Ishikawa (cell line): ENCODE results near the gene AURKB.

Source experiments
- CEBPB ChIP-seq: IDR thresholded peaks from 2 replicates; pipeline ENCODE4 v1.6.1; 2012
- CREB1 ChIP-seq: IDR thresholded peaks from 2 replicates; pipeline ENCODE4 v1.6.1; 2012; ENCODE audit warnings: low read depth
- EGR1 ChIP-seq: IDR thresholded peaks from 2 replicates; pipeline ENCODE4 v1.6.1; 2012
- EP300 ChIP-seq: IDR thresholded peaks from 2 replicates; pipeline ENCODE4 v1.6.1; 2012; ENCODE audit warnings: borderline replicate concordance
- FOXM1 ChIP-seq: IDR thresholded peaks from 2 replicates; pipeline ENCODE4 v1.6.1; 2012; ENCODE audit warnings: low read depth, borderline replicate concordance
- MAX ChIP-seq: IDR thresholded peaks from 2 replicates; pipeline ENCODE4 v1.6.1; 2012
- NFIC ChIP-seq: IDR thresholded peaks from 2 replicates; pipeline ENCODE4 v1.6.1; 2012
- RAD21 ChIP-seq: IDR thresholded peaks from 2 replicates; pipeline ENCODE4 v1.6.1; 2012; ENCODE audit warnings: low read depth
- REST ChIP-seq: IDR thresholded peaks from 2 replicates; pipeline ENCODE4 v1.6.1; 2012; ENCODE audit warnings: low read depth, mild to moderate bottlenecking
- TAF1 ChIP-seq: IDR thresholded peaks from 2 replicates; pipeline ENCODE4 v1.6.1; 2012; ENCODE audit warnings: low read depth, mild to moderate bottlenecking
- TCF12 ChIP-seq: IDR thresholded peaks from 2 replicates; pipeline ENCODE4 v1.6.1; 2012; ENCODE audit warnings: low read depth
- TEAD4 ChIP-seq: IDR thresholded peaks from 2 replicates; pipeline ENCODE4 v1.6.1; 2012
- USF1 ChIP-seq: IDR thresholded peaks from 2 replicates; pipeline ENCODE4 v1.6.1; 2012
- YY1 ChIP-seq: IDR thresholded peaks from 2 replicates; pipeline ENCODE4 v1.6.1; 2012; ENCODE audit warnings: low read depth
- ZBTB7A ChIP-seq: IDR thresholded peaks from 2 replicates; pipeline ENCODE4 v1.6.1; 2012; ENCODE audit warnings: low read depth

AURKB gene

DNA sequence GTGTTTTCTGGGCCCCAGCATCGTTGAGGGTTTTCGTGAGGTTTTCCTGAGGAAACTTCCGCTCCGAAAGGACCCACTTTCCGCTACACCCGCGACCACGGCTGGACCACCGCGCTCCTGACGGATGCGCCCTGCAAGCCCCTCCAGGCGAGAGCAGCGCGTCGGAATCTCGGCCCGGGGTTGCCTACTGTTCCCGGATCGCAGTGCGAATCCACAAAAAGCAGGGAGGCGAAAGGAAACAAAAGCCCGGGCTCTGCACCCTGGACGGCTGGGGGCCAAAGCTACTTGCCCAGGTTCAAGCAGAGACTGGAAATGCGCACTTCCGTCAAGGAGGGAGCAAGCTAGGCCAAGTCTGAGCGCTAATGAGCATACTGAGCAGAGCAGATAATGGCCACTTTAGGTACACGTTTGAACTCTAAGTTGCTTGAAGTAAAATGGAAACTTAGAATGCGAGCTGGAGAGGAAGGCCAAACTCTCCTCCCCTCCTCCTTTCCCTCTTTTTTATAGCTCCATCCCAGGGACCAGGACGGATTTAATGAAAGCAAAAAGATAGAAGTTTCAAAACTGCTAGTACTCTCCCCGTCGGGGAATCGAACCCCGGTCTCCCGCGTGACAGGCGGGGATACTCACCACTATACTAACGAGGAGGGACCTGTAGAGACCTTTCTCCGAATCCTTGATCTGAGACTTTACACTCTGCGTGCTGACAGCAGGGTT is 11.4 kb upstream of the AURKB start:
- TF ChIP-seq TEAD4 (peak; percentile 91), CREB1 (no peak), EGR1 (no peak), FOXM1 (no peak), NFIC (peak; percentile 13; the same call in 1 of the 2 replicates)

DNA sequence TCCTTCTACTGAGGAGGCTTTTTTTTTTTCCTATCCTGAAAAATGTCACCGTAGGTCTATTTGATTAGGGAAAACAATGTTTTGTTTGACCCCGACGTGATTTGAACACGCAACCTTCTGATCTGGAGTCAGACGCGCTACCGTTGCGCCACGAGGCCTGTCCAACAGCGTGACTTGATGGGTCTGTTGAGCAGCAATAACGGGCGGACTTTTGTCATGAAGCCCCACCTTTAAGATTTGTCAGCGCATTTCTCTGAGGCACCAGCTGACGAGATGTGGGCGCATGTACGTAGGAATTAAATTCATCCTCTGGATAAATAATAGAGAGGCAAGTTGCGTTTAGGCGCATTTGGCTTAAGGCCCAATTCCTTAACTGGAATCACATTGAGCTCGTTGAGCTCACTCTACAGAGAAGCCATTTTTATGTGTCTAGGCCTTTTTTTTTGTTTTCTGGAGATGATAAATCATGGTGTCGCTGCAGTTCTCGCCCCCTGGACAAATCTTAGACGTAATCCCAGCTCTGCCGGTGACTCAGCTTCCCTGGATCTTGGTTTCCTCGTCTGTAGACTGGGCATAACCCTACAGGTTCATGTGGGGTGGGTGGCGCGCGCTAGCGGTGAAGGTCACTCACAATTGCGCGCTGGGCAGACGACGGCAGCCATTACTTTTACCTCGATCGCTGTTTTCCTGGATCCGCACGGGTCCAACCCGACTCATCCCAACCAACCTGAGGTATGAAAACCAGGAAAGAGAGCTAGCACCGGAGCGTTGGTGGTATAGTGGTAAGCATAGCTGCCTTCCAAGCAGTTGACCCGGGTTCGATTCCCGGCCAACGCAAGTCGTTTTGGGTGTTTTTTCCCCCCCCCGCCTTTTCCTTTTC is 10.6 kb upstream of the AURKB start:
- TF ChIP-seq YY1 (peak; percentile 89), CREB1 (no peak), TCF12 (no peak), FOXM1 (0 out of 2 replicates have a peak, but pooled peaks have one; percentile 11), USF1 (peak; percentile 51; the same call in 1 of the 2 replicates), TAF1 (peak; percentile 32), TEAD4 (peak; percentile 95), CEBPB (peak; percentile 41; the same call in 1 of the 2 replicates), RAD21 (no peak), MAX (peak; percentile 46; the same call in 1 of the 2 replicates), EGR1 (peak; percentile 45; the same call in 1 of the 2 replicates), ZBTB7A (no peak), REST (no peak), EP300 (peak; percentile 20; the same call in 1 of the 2 replicates), NFIC (no peak; the same call in 1 of the 2 replicates)

DNA sequence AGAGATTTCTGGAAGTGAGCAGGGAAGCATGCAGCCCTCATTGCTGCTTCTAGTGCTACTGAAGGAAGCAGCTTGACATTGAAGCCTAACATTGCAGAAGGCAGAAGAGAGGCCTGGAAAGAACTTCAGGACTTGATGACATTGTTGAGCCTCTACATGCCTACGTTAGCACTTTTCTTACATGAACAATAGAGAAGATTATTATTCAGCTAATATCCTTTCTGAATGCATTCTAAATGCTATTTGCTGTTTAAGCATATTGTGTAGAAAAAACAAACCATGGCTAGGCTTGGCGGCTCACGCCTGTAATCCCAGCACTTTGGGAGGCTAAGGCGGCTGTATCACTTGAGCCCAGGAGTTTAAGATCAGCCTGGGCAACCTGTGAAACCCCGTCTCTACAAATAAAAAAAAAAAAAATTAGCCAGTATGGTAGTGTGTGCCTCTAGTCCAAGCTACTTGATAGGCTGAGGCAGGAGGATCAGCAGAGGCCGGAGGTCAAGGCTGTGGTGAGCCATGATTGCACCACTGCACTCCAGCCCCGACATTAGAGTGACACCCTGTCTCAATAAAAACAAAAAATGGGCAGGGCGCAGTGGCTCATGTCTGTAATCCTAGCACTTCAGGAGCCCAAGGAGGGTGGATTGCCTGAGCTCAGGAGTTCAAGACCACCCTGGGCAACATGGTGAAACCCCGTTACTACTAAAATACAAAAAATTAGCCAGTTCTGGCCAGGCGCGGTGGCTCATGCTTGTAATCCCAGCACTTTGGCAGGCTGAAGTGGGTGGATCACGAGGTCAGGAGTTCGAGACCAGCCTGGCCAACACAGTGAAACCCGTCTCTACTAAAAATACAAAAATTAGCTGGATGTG is 2.2 kb upstream of the AURKB start:
- TF ChIP-seq MAX (no peak), TAF1 (no peak), EGR1 (no peak), TCF12 (no peak), USF1 (no peak), TEAD4 (no peak), ZBTB7A (no peak), CEBPB (no peak), EP300 (no peak)

DNA sequence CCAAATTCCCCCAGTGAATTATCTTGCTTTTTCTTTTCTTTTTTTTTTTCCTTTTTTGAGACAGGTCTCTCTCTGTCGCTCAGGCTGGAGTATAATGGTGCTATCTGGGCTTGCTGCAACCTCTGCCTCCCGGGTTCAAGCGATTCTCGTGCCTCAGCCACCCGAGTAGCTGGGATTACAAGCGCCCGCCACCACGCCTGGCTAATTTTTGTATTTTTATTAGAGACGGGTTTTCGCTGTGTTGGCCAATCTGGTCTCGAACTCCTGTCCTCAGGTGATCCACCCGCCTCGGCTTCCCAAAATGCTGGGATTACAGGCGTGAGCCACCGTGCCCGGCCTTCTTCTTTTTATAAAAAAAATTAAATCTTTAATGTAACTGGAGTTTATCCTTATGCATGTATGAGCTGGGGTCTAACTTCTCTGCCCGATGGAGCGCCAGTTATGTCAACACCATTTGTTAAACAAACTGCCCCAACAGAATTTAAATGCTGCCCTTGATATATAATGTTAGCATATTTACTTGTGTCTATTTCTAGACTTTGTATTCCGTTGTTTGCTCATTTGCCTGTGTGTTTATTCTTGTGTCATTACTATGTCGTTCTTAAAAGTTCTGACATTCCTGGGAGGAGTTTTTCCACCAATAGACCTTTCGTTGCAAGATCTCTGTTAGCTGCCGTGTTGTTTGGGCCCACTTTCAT is 535 bp upstream of the AURKB start:
- no peak for TF ChIP-seq EP300
- TF ChIP-seq CREB1 = 0 out of 2 replicates have a peak, but pooled peaks have one; percentile 4
- no peak for TF ChIP-seq TAF1
- TF ChIP-seq TEAD4 = no peak

GRCh38 chr17:8206536-8206935 is 3.8 kb downstream of the AURKB start:
- no peak for TF ChIP-seq CREB1
- TF ChIP-seq MAX = no peak

DNA sequence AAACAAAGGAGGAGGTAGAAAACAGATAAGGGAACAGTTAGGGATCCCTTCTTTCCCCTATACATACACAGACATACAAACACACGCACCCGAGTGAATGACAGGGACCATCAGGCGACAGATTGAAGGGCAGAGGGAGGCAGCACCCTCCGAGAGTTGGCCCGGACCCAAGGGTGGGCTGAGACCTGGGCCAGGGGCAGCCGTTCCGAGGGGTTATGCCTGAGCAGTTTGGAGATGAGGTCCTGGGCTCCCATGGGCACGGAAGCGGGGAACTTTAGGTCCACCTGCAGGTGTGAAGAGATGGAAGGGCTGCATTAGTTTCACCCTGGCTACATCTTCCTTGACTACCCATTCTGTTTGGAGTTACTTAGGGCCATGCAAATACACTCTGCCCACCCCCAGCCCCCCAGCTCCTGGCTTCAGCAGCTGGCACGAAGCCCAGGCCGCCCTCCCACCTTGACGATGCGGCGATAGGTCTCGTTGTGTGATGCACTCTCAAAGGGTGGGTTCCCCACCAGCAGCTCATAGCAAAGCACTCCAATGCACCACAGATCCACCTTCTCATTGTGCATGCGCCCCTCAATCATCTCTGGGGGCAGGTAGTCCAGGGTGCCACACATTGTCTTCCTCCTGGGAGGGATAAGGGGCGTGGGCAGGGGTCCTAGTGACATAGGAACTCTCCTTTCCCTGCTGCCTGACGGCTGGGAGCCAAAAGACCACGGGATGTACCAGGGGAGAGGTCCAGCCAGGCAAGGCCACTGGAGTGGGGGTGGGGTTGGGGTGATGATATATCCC is 5.4 kb downstream of the AURKB start:
- TF ChIP-seq CREB1 (no peak), YY1 (no peak), FOXM1 (no peak), EP300 (no peak)
